ENCODE results near the gene ATP6AP2.
A peak's percentile ranks its signal among the peaks of the same experiment; 100 is the strongest.
"Not testable (repeated sequence)": the region's sequence is repeated elsewhere in the genome, so short reads cannot be mapped to it uniquely, and the experiment has no call there.

Gene ATP6AP2, protein sequence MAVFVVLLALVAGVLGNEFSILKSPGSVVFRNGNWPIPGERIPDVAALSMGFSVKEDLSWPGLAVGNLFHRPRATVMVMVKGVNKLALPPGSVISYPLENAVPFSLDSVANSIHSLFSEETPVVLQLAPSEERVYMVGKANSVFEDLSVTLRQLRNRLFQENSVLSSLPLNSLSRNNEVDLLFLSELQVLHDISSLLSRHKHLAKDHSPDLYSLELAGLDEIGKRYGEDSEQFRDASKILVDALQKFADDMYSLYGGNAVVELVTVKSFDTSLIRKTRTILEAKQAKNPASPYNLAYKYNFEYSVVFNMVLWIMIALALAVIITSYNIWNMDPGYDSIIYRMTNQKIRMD

GRCh38 chrX:40580537-40581335 lies at the start of gene ATP6AP2:
Gene ATP6AP2, plus strand, starts transcription at chrX:40580970. Its CDS starts 96 bp downstream, at chrX:40581066.
- peak within 1 kb of the TSS; percentile 67 for H3K4me3 ChIP-seq (ENCODE audit: low read depth, low read length)

DNA sequence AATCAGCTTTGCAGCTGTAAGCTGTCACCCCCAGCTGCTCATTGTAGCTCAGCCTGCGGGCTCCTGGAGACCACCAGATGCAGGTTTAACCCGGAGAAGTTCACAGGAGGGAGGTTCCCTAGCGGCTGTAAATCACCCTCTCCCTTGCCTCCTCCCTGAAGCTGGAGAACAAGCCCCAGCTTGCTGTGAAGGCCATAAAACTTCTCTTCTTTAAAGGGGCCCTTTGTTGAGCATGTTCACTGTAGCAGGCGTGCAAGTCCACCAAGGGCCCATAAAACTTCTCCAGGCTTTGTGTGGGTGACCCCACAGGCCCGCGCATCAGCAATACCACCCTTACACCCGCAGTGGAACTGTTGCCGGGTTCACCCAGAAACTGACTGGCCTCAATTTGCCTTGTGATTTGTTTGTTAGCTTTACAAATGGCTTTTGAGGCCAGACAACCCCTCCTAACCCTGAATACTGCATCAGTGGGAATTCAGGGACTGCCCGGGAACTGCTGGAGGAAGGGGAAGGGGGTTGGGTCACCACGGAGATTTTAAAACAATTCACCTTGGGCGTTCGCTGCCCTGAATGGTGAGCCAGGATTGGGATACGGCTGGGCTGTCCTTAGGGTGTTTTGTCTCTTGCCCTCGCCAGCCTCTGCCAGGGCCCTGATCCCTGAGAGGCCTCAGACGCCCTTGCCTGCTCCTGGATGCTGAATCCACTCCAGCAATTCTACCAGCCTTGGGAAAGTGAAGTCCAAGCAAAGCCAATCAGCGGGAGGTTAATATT lies 49.5 kb upstream of the ATP6AP2 start:
- no peak overlapping the region for H3K4me3 ChIP-seq (ENCODE audit: low read depth, low read length)

GRCh38 chrX:40537310-40537709 lies 43.5 kb upstream of the ATP6AP2 start:
- H3K4me3 ChIP-seq (ENCODE audit: low read depth, low read length) = no peak overlapping the region

GRCh38 chrX:40538406-40538805 lies 42.4 kb upstream of the ATP6AP2 start:
- H3K4me3 ChIP-seq (ENCODE audit: low read depth, low read length) = no peak overlapping the region

DNA sequence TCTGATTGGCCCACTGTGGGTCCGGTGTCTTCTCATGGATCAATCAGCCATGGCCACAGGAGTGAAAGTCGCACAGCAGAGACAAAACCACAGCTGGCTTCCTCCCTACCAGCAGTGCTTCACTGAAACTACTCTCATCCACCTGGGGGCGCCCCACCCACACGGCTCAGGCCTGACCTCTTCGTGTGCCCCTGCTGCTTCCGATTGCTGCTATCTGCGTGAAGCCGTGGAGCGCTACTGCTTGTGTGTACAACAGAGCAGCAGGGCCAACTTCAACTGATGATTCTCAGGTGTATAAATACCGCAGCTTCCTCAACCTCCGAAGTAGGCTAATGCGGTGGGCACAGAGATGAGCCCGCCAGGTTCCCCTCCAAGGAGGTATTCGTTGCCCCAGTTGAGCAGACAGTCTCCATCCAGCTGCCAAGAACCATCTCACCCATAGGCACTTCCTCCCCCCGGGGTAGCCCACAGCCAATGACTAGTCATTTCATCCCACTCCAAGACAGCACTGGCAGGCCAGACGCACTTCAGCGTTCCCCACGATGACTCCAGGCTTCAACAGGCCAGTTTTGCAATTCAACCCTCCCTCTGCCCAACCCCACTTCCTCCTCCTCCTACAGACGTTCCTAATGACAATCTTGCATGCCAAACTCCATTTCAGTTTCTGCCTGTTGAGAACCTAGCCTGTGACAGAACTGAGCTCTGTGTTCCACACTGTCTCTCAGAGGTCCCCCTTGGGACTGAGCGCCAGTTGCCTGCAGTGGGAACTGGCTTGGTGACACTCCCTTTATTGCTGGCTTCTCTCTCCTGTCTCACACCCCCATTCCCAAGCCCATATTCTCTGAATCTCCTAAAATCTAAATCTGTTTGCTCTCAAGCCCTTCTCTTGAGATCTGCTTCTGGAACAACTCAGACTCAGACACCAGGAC lies 41.3 kb upstream of the ATP6AP2 start:
- H3K4me3 ChIP-seq (ENCODE audit: low read depth, low read length) = no peak overlapping the region

GRCh38 chrX:40542208-40542607 lies 38.6 kb upstream of the ATP6AP2 start:
- no peak overlapping the region for H3K4me3 ChIP-seq (ENCODE audit: low read depth, low read length)

DNA sequence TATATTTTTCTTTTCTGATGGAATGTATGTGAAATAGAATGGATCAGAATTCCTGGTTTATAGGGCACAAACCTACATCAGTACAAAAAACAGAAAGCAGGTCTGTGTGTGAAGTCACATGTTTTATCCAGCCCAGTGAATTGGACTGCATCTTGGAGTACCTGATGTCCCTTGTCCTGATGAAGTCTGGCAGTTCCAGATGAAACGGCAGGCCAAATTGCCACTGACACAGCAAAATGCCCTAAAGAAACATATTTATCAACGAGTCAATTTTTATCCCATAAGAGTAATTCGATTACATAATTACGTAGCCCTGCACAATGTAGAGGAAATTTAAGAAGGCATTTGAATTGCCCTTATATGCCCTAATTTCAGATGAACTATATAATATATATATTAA lies 37.8 kb upstream of the ATP6AP2 start:
- H3K4me3 ChIP-seq (ENCODE audit: low read depth, low read length) = no peak overlapping the region

GRCh38 chrX:40543661-40544328 lies 37.0 kb upstream of the ATP6AP2 start:
- H3K4me3 ChIP-seq (ENCODE audit: low read depth, low read length) = no peak overlapping the region

- no peak overlapping the region for H3K4me3 ChIP-seq (ENCODE audit: low read depth, low read length)
Observed at GRCh38 chrX:40544343-40545266, 36.2 kb upstream of the ATP6AP2 start.

GRCh38 chrX:40546870-40547269 lies 33.9 kb upstream of the ATP6AP2 start:
- no peak overlapping the region for H3K4me3 ChIP-seq (ENCODE audit: low read depth, low read length)

DNA sequence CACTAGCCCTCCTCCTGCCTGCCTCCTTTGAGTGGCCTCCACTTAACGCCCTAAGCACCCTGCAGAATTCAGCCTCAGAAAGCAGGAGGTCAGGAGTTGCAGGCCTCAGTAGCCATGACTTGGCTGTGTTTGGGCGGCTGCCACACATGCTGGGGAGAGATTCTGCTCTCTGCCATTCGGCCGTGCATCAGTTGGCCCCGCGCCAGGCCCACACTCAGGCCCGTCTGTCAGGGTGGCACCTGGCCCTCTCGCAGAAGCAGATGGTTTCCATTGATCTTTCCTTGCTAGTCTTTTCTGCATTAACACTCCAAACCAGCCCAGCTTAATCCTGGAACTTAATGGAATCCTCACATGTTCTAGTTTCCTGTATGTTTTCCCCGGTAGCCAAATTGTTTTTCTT lies 30.7 kb upstream of the ATP6AP2 start:
- no peak overlapping the region for H3K4me3 ChIP-seq (ENCODE audit: low read depth, low read length)

DNA sequence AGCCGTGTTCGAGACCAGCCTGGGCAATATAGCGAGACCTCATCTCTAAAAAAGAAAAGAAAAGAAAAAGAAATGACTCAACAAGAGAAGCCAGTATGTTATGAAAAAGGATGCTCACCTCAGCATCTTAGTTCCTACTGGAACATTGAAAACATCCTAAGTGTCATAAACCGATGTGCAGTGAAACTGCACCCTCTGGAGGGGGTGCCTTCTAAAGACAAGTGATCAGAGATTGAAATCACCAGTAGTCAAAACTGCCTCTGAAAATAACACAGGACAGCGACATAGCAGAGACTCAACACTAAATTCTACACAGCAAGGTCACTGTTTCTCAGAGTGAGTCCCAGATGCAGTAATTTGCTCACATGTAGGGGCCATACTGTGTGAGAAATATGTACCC lies 28.0 kb upstream of the ATP6AP2 start:
- no peak overlapping the region for H3K4me3 ChIP-seq (ENCODE audit: low read depth, low read length)

DNA sequence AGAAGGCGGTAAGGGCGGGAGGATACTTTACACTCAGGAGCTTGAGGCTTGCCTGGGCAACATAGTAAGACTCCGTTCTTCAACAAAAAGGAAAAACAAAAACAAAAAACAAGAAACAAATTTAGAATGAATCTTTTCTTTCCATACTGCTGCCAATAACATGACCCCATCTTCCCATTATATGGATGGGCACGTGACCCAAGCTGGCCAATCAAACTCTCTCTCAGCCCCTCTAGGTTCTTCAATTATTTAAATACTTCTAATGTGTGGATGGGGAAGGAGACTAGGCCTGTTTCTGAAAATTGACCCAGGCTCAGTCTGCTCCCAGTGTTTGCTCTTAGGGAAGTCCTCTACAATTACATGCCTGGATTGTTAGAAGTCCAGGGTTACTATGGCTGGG lies 22.2 kb upstream of the ATP6AP2 start:
- H3K4me3 ChIP-seq (ENCODE audit: low read depth, low read length) = no peak overlapping the region

GRCh38 chrX:40563784-40564183 lies 17.0 kb upstream of the ATP6AP2 start:
- no peak overlapping the region for H3K4me3 ChIP-seq (ENCODE audit: low read depth, low read length)

- no peak overlapping the region for H3K4me3 ChIP-seq (ENCODE audit: low read depth, low read length)
Observed at GRCh38 chrX:40564447-40564846, 16.3 kb upstream of the ATP6AP2 start.

DNA sequence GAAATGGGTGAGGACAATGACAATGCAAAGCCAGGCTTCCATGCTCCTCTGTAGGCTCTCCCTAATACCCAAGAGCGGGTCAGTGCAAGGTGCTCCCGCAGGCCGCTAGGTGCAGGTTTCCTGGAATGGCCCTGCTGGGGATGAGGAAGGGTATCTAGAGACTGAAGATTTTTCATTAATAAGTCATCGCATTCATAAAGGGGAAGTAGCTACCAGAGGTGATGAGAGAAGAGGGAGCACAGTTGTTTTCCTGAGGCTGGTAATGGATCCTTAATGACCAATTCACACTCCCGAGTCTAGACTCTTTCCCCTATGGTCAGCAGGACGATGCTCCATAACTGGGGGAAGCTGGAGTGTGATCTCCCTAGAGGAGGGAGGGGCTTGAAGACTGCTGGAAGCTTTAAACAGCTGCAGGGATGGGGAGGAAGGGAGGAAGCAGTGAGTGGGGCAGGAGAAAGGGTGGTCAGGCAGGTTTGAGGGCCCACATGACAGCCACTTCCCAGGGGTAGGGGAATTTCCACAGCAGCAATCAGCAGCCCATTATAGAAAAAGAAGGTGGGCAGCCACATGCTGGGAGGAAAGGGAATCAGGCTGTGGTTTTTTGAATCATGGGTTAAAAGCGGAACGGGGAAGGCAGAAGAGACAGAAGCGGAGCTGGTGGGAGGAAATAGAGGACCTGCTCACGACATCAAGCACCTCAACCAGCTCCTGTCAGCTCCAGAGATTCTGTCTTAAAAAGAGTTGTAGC lies 10.2 kb upstream of the ATP6AP2 start:
- no peak overlapping the region for H3K4me3 ChIP-seq (ENCODE audit: low read depth, low read length)

DNA sequence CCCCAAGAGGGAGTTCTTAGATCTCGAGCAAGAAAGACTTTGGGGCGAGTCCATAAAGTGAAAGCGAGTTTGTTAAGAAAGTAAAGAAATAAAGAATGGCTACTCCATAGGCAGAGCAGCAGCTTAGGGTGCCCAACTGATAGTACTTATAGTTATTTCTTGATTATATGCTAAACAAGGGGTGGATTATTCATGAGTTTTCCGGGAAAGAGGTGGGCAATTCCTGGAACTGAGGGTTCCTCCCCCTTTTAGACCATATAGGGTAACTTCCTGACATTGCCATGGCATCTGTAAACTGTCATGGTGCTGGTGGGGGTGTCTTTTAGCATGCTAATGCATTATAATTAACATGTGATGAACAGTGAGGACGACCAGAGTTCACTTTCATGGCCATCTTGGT lies 9.6 kb upstream of the ATP6AP2 start:
- not testable (repeated sequence) for H3K4me3 ChIP-seq (ENCODE audit: low read depth, low read length)

DNA sequence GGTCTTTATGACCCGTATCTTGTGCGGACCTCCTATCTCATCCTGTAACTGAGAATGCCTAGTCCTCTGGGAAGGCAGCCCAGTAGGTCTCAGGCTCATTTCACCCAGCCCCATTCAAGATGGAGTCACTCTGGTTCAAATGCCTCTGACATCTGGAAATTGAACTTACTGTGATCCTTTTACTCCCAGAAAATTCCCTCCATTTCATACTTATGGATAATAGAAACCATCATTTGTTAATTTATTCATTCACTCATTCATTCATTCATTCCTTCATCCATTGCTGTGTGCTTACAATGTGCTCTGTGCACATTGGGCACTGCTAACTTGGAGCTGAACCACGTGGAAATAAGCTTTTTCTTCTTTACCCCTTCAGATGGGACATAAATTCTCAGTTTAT lies 9.2 kb upstream of the ATP6AP2 start:
- H3K4me3 ChIP-seq (ENCODE audit: low read depth, low read length) = no peak overlapping the region
